HS-27A (cell line): Measurements from ENCODE around the gene APOBEC3C.
"Not testable (repeated sequence)": the region's sequence is repeated elsewhere in the genome, so short reads cannot be mapped to it uniquely, and the experiment has no call there.

Experiments
- DNase-seq: peaks from one replicate; pipeline ENCODE4 v3.0.0-alpha.2; 2012; ENCODE audit warnings: low read depth, missing footprints

The APOBEC3C gene

GRCh38 chr22:39061290-39061689 lies 47.2 kb downstream of the APOBEC3C start:
- not testable (repeated sequence) for DNase-seq

GRCh38 chr22:39061951-39062350 lies 47.9 kb downstream of the APOBEC3C start:
- DNase-seq = not testable (repeated sequence)

GRCh38 chr22:39063904-39064303 lies 49.8 kb downstream of the APOBEC3C start:
- DNase-seq = not testable (repeated sequence)

- not testable (repeated sequence) for DNase-seq
These were observed 52.6 kb downstream of the APOBEC3C start for GRCh38 chr22:39066442-39067276.

GRCh38 chr22:39068033-39068785 lies 54.2 kb downstream of the APOBEC3C start:
- no peak for DNase-seq
